Osteoblast (primary cell): ENCODE results near the gene LRP8. TPM values are rescaled to one million over a fixed set of nuclear protein-coding genes. Genes with fewer than 3 reads are reported as not detected.

ENCODE experiments used
- DNase-seq: peaks from one replicate; pipeline ENCODE4 v3.0.0; 2011; ENCODE audit warnings: low spot score, mixed read lengths; ENCODE audit not compliant: insufficient read length; ENCODE audit errors: missing footprints
- H2AFZ ChIP-seq: 2 replicates; pipeline ENCODE4 v1.6.0; 2011; ENCODE audit warnings: mild to moderate bottlenecking, low read length
- H3K27ac ChIP-seq: 2 replicates; pipeline ENCODE4 v1.5.1; 2011; ENCODE audit warnings: mild to moderate bottlenecking, low read depth, low read length, moderate library complexity
- H3K27me3 ChIP-seq: 2 replicates; pipeline ENCODE4 v1.6.0; 2012; ENCODE audit warnings: mild to moderate bottlenecking, control low read depth, inconsistent platforms, low read length, moderate library complexity; ENCODE audit not compliant: insufficient read depth
- H3K36me3 ChIP-seq: 2 replicates; pipeline ENCODE4 v1.5.1; 2011; ENCODE audit warnings: mild to moderate bottlenecking, low read length, control low read depth, moderate library complexity; ENCODE audit not compliant: insufficient read depth
- H3K4me1 ChIP-seq: 2 replicates; pipeline ENCODE4 v1.5.1; 2011; ENCODE audit warnings: mild to moderate bottlenecking, low read length, control low read depth, moderate library complexity; ENCODE audit not compliant: insufficient read depth
- H3K4me2 ChIP-seq: 2 replicates; pipeline ENCODE4 v1.6.0; 2011; ENCODE audit warnings: mild to moderate bottlenecking, low read length; ENCODE audit not compliant: insufficient read depth
- H3K4me3 ChIP-seq: fragments of 200-600 bp; sonication (generic); 3 replicates; pipeline ENCODE4 v1.5.1; 2012; ENCODE audit warnings: mild to moderate bottlenecking, low read length, inconsistent platforms; ENCODE audit not compliant: insufficient read depth
- H3K79me2 ChIP-seq: 2 replicates; pipeline ENCODE4 v1.6.0; 2012; ENCODE audit warnings: mild to moderate bottlenecking, low read length, control low read depth, inconsistent platforms; ENCODE audit not compliant: insufficient read depth
- H3K9me3 ChIP-seq: 2 replicates; pipeline ENCODE4 v1.5.1; 2011; ENCODE audit warnings: low read depth, low read length, control low read depth
- H4K20me1 ChIP-seq: 2 replicates; pipeline ENCODE4 v1.6.0; 2012; ENCODE audit warnings: mild to moderate bottlenecking, low read length, control low read depth; ENCODE audit not compliant: insufficient read depth
- CTCF ChIP-seq: IDR thresholded peaks from 2 replicates; pipeline ENCODE4 v1.5.1; 2011; ENCODE audit warnings: mild to moderate bottlenecking, low read depth, low read length, moderate library complexity; ENCODE audit errors: extremely low read depth
- total RNA-seq: library from RNA; depleted of rRNA; stranded (reverse); fragments of >200 nt; gene quantifications from 2 replicates; pipeline ENCODE4 v1.2.3, GENCODE V29; 2012

Gene LRP8
- total RNA-seq, 1 donor = 11.2 TPM

GRCh38 chr1:53313556-53313955, 14.3 kb downstream of the LRP8 start:
- H3K27me3 ChIP-seq = no peaks in the 10 kb centered on the region
- no peaks in the 10 kb centered on the region for H4K20me1 ChIP-seq
- TF ChIP-seq CTCF = no peak
- H3K4me1 ChIP-seq = no peaks in the 10 kb centered on the region
- no peaks in the 10 kb centered on the region for H3K9me3 ChIP-seq
- H3K4me3 ChIP-seq = no peak overlapping the region
- no peak overlapping the region for H2AFZ ChIP-seq
- DNase-seq = peak; percentile 32
- no peaks in the 10 kb centered on the region for H3K36me3 ChIP-seq
- H3K4me2 ChIP-seq = no peak overlapping the region
- H3K79me2 ChIP-seq = no peaks in the 10 kb centered on the region
- H3K27ac ChIP-seq = no peak overlapping the region

- DNase-seq = no peak
These were observed 16.1 kb downstream of the LRP8 start for GRCh38 chr1:53311702-53312305.

GRCh38 chr1:53310847-53311681, 16.8 kb downstream of the LRP8 start:
- H2AFZ ChIP-seq = no peak overlapping the region
- TF ChIP-seq CTCF = no peak
- peaks cover 7% of the 10 kb centered on the region for H4K20me1 ChIP-seq
- no peak overlapping the region for H3K27ac ChIP-seq
- H3K4me2 ChIP-seq = no peak overlapping the region
- no peak for DNase-seq
- no peaks in the 10 kb centered on the region for H3K79me2 ChIP-seq
- no peaks in the 10 kb centered on the region for H3K27me3 ChIP-seq
- H3K4me1 ChIP-seq = peaks cover under 1% of the 10 kb centered on the region
- H3K9me3 ChIP-seq = no peaks in the 10 kb centered on the region
- no peak overlapping the region for H3K4me3 ChIP-seq
- no peaks in the 10 kb centered on the region for H3K36me3 ChIP-seq

More at GRCh38 chr1:53311702-53312305, 16.1 kb downstream of the LRP8 start:
- Histone ChIP-seq H3K36me3 (no peaks in the 10 kb centered on the region), H3K4me3 (no peak overlapping the region), H3K27me3 (no peaks in the 10 kb centered on the region), H3K27ac (no peak overlapping the region), H3K4me2 (no peak overlapping the region), H3K9me3 (no peaks in the 10 kb centered on the region), H4K20me1 (no peaks in the 10 kb centered on the region), H3K4me1 (no peaks in the 10 kb centered on the region), H3K79me2 (no peaks in the 10 kb centered on the region), H2AFZ (no peak overlapping the region)
- TF ChIP-seq CTCF = no peak

- Histone ChIP-seq H3K9me3 (no peaks in the 10 kb centered on the region), H3K79me2 (no peaks in the 10 kb centered on the region), H3K4me1 (peaks cover 5% of the 10 kb centered on the region), H3K4me3 (no peak overlapping the region), H3K4me2 (no peak overlapping the region), H3K27ac (no peak overlapping the region), H4K20me1 (peaks cover 10% of the 10 kb centered on the region), H3K36me3 (no peaks in the 10 kb centered on the region), H2AFZ (no peak overlapping the region), H3K27me3 (no peaks in the 10 kb centered on the region)
- no peak for DNase-seq
- no peak for TF ChIP-seq CTCF
These were observed 18.1 kb downstream of the LRP8 start for GRCh38 chr1:53309802-53310201.
